ENCODE data around the gene SATB1. TPM values are rescaled to one million over a fixed set of nuclear protein-coding genes. Genes with fewer than 3 reads are reported as not detected.

Gene SATB1
- total RNA-seq, 2 experiments from 2014 or later, result 164 to 233 TPM

GRCh38 chr3:18385706-18386105 is 39.4 kb downstream of the SATB1 start:
- CTCF ChIA-PET, result interaction anchor here (0.9 to 1.4 kb wide), 3 partner anchors 11 to 36 kb away, joined by 3 to 5 read pairs (median 3); no protein-coding TSS in a partner anchor
- Mint-ChIP-seq H3K4me3 (no peak overlapping the region), H3K4me1 (peaks cover 51% of the 10 kb centered on the region), H3K36me3 (peaks cover 46% of the 10 kb centered on the region), H3K27me3 (no peaks in the 10 kb centered on the region), H3K9me3 (ENCODE audit: low read depth) (no peaks in the 10 kb centered on the region), H3K27ac (no peak overlapping the region)
- DNase-seq (no peak), ATAC-seq (no peak)

GRCh38 chr3:18382760-18383369 is 42.3 kb downstream of the SATB1 start:
- CTCF ChIA-PET, result interaction anchor here (0.8 kb wide), 1 partner anchor 8 kb away, joined by 4 read pairs; no protein-coding TSS in a partner anchor
- DNase-seq, result no peak
- H3K9me3 Mint-ChIP-seq (ENCODE audit: low read depth), result no peaks in the 10 kb centered on the region
- H3K36me3 Mint-ChIP-seq, result peaks cover 55% of the 10 kb centered on the region
- no peaks in the 10 kb centered on the region for H3K27me3 Mint-ChIP-seq
- no peak overlapping the region for H3K4me3 Mint-ChIP-seq
- peak overlapping the region; percentile 56 for H3K27ac Mint-ChIP-seq
- peaks cover 51% of the 10 kb centered on the region for H3K4me1 Mint-ChIP-seq
- ATAC-seq, result peak; percentile 63

DNA sequence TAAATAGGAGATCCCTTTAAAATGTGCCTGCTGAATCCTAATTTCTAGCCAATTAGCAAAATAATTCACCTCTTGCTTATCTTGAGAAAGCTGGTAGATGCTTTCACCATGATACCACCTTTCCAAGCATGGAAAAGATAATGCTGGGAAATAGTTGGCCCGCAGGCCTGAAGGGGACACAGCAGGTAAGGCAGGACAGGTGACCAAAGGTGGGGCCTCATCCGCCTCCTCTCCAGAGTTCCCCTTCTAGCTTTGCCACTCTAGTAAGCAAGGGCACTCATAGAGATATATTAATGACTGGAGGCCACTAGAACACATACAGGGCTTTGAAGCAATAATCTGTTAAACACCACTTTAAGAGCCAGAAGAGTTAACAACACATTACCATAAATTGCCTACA is 45.5 kb downstream of the SATB1 start:
- no peaks in the 10 kb centered on the region for H3K9me3 Mint-ChIP-seq (ENCODE audit: low read depth)
- peaks cover 59% of the 10 kb centered on the region for H3K36me3 Mint-ChIP-seq
- CTCF ChIA-PET, result interaction anchor here (4.9 kb wide), 1 partner anchor 10 kb away, joined by 28 read pairs; no protein-coding TSS in a partner anchor
- H3K27me3 Mint-ChIP-seq, result no peaks in the 10 kb centered on the region
- peaks cover 57% of the 10 kb centered on the region for H3K4me1 Mint-ChIP-seq
- no peak for DNase-seq
- H3K27ac Mint-ChIP-seq, result peak overlapping the region; percentile 29
- ATAC-seq, result no peak
- no peak overlapping the region for H3K4me3 Mint-ChIP-seq

- Mint-ChIP-seq H3K27me3 (no peaks in the 10 kb centered on the region), H3K36me3 (peaks cover 64% of the 10 kb centered on the region), H3K4me3 (no peak overlapping the region), H3K27ac (peak overlapping the region; percentile 63), H3K9me3 (ENCODE audit: low read depth) (no peaks in the 10 kb centered on the region), H3K4me1 (peaks cover 60% of the 10 kb centered on the region)
- ATAC-seq, result no peak
- DNase-seq, result no peak
- CTCF ChIA-PET, result interaction anchor here (0.5 to 4.9 kb wide), 2 partner anchors 11 to 42 kb away, joined by 4 to 28 read pairs; no protein-coding TSS in a partner anchor
Measured at GRCh38 chr3:18378218-18378617, 46.9 kb downstream of the SATB1 start.

GRCh38 chr3:18376682-18377081 is 48.5 kb downstream of the SATB1 start:
- DNase-seq, result no peak
- H3K4me3 Mint-ChIP-seq, result no peak overlapping the region
- H3K4me1 Mint-ChIP-seq, result peaks cover 62% of the 10 kb centered on the region
- H3K27ac Mint-ChIP-seq, result no peak overlapping the region
- H3K9me3 Mint-ChIP-seq (ENCODE audit: low read depth), result no peaks in the 10 kb centered on the region
- peaks cover 69% of the 10 kb centered on the region for H3K36me3 Mint-ChIP-seq
- ATAC-seq, result no peak
- no peaks in the 10 kb centered on the region for H3K27me3 Mint-ChIP-seq
- CTCF ChIA-PET, result interaction anchor here (1.0 kb wide), 1 partner anchor 20 kb away, joined by 3 read pairs; no protein-coding TSS in a partner anchor

DNA sequence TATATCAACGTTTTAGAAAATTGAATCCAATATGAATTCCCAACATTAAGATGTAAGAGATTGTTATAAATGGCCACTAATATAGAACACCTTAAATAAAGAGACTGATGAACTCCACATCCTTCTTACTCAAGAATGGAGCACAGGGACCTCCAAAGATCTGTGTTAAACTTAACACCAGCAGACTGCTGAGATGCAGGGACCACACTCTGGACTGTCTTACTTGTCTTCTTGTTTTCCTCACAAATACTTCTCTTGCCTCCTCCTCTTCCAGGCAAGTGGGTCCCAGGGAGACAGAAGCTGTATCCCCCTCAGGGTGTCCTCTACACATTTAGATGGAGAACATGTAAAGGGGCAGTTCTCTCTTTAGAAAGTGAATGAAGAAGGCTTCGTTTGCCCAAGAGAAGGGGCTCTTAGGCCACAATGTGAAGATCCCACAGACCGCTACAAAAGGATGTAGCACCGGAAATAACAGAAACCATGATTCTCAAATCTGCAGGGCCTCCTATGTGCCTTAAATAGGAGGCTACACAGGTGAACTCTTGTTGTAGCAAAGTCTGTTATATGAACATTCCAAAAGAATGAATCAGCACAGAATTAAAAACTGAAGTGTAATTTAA is 52.2 kb downstream of the SATB1 start:
- Mint-ChIP-seq H3K36me3 (peaks cover 76% of the 10 kb centered on the region), H3K4me3 (peak overlapping the region; percentile 10), H3K27ac (peak overlapping the region; percentile 81), H3K4me1 (peaks cover 72% of the 10 kb centered on the region), H3K27me3 (no peaks in the 10 kb centered on the region), H3K9me3 (ENCODE audit: low read depth) (no peaks in the 10 kb centered on the region)
- CTCF ChIA-PET, result interaction anchor here (2.0 kb wide), 1 partner anchor 13 kb away, joined by 5 read pairs; no protein-coding TSS in a partner anchor
- DNase-seq (peak; percentile 65), ATAC-seq (peak; percentile 80)

- no peak overlapping the region for H3K4me3 Mint-ChIP-seq
- peaks cover 74% of the 10 kb centered on the region for H3K4me1 Mint-ChIP-seq
- peak overlapping the region; percentile 68 for H3K27ac Mint-ChIP-seq
- peaks cover 81% of the 10 kb centered on the region for H3K36me3 Mint-ChIP-seq
- no peaks in the 10 kb centered on the region for H3K9me3 Mint-ChIP-seq (ENCODE audit: low read depth)
- CTCF ChIA-PET, result no interaction called here
- ATAC-seq (no peak), DNase-seq (no peak)
- H3K27me3 Mint-ChIP-seq, result no peaks in the 10 kb centered on the region
Measured at GRCh38 chr3:18370672-18371071, 54.5 kb downstream of the SATB1 start.

DNA sequence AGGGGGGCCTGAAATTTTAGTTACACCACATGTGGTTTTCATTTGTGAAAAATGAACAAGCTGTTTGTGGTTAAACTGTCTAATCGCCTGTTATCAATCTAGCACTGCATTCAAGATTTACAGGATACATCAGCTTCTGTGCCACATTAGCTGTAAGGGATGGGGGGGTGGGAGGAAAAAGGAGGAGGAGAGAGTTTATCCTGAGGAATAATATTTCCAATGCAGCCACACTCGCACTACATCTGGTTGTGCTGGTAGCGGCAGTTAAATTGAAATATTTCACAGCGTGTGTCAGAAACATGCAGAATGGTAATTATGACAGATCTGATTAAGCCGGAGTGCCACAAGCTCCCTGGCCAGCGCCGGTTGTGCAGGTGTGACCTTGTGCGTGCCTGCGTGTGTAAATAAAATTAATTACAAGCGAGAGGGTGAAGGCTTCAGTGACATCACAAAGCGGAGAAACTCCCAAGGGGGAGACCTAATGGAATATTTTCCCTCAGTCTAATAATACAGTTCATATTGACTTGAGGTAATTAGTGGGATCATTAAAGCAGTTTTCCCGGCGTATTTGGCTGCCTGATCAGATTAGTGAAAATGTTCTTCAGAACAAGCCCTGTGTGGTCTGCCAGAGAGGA is 55.5 kb downstream of the SATB1 start:
- CTCF ChIA-PET, result no interaction called here
- peaks cover 64% of the 10 kb centered on the region for H3K4me1 Mint-ChIP-seq
- no peaks in the 10 kb centered on the region for H3K9me3 Mint-ChIP-seq (ENCODE audit: low read depth)
- no peak for DNase-seq
- no peak overlapping the region for H3K4me3 Mint-ChIP-seq
- peak overlapping the region; percentile 52 for H3K27ac Mint-ChIP-seq
- no peaks in the 10 kb centered on the region for H3K27me3 Mint-ChIP-seq
- peaks cover 74% of the 10 kb centered on the region for H3K36me3 Mint-ChIP-seq
- no peak for ATAC-seq

- ATAC-seq (no peak), DNase-seq (no peak)
- Mint-ChIP-seq H3K36me3 (peaks cover 61% of the 10 kb centered on the region), H3K27me3 (no peaks in the 10 kb centered on the region), H3K4me3 (no peak overlapping the region), H3K27ac (peak overlapping the region; percentile 61), H3K9me3 (ENCODE audit: low read depth) (no peaks in the 10 kb centered on the region), H3K4me1 (peaks cover 36% of the 10 kb centered on the region)
- CTCF ChIA-PET, result interaction anchor here (0.9 kb wide), 1 partner anchor 46 kb away, joined by 3 read pairs; no protein-coding TSS in a partner anchor
Measured at GRCh38 chr3:18366258-18366657, 58.9 kb downstream of the SATB1 start.

- CTCF ChIA-PET, result no interaction called here
- H3K4me1 Mint-ChIP-seq, result peaks cover 20% of the 10 kb centered on the region
- H3K4me3 Mint-ChIP-seq, result no peak overlapping the region
- ATAC-seq, result peak; percentile 36
- peak overlapping the region; percentile 27 for H3K27ac Mint-ChIP-seq
- H3K9me3 Mint-ChIP-seq (ENCODE audit: low read depth), result no peaks in the 10 kb centered on the region
- no peak for DNase-seq
- H3K36me3 Mint-ChIP-seq, result peaks cover 60% of the 10 kb centered on the region
- H3K27me3 Mint-ChIP-seq, result no peaks in the 10 kb centered on the region
Measured at GRCh38 chr3:18363338-18363737, 61.8 kb downstream of the SATB1 start.

DNA sequence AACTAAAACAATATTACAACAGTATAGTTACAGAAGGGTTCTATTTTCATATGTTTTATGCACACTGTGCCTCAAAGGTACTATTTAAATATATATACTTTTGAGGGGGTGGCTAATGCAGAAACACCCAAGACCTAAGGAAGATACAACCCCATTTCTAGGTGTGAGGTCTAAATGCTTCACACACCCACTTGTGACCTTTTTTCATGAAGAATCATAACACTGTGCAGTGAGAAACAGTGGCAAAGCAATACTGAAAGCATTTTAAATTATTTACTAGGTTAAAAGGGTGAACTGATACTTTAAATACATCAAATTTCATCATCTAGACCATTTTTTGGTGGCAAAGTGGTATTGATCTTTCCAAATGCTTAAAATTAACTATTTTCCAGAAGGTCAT is 67.4 kb downstream of the SATB1 start:
- ATAC-seq, result no peak
- Mint-ChIP-seq H3K27ac (no peak overlapping the region), H3K4me1 (peaks cover 7% of the 10 kb centered on the region), H3K4me3 (no peak overlapping the region), H3K9me3 (ENCODE audit: low read depth) (no peaks in the 10 kb centered on the region), H3K27me3 (no peaks in the 10 kb centered on the region), H3K36me3 (peaks cover 54% of the 10 kb centered on the region)
- DNase-seq, result no peak
- CTCF ChIA-PET, result no interaction called here

- Mint-ChIP-seq H3K27ac (no peak overlapping the region), H3K9me3 (ENCODE audit: low read depth) (no peaks in the 10 kb centered on the region), H3K36me3 (peaks cover 62% of the 10 kb centered on the region), H3K27me3 (no peaks in the 10 kb centered on the region), H3K4me1 (peaks cover 7% of the 10 kb centered on the region), H3K4me3 (no peak overlapping the region)
- ATAC-seq (no peak), DNase-seq (no peak)
- CTCF ChIA-PET, result no interaction called here
Measured at GRCh38 chr3:18355832-18356231, 69.3 kb downstream of the SATB1 start.

DNA sequence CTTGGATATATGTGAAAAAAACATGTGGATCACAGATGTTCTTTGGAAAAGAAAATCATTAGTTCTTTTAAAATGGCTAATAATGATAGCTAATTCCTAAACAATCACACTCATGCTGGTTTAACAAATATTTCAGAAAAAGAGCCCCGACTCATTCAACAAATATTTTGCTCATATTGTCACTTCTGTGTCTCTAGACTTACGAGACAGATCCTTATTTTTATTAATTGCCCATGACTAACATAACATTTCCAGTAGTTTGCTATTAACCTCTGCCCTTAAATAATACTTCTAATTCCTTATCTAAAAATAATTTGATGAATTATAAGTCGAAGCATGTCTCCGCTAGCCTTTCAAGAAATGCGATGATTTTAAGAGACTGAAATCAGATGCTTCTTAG is 70.4 kb downstream of the SATB1 start:
- H3K4me1 Mint-ChIP-seq, result no peaks in the 10 kb centered on the region
- H3K36me3 Mint-ChIP-seq, result peaks cover 56% of the 10 kb centered on the region
- CTCF ChIA-PET, result interaction anchor here (0.6 kb wide), 1 partner anchor 38 kb away, joined by 4 read pairs; no protein-coding TSS in a partner anchor

More for the DNA sequence above, 70.4 kb downstream of the SATB1 start:
- DNase-seq (no peak), ATAC-seq (no peak)
- no peaks in the 10 kb centered on the region for H3K27me3 Mint-ChIP-seq
- no peak overlapping the region for H3K27ac Mint-ChIP-seq
- H3K4me3 Mint-ChIP-seq, result no peak overlapping the region
- no peaks in the 10 kb centered on the region for H3K9me3 Mint-ChIP-seq (ENCODE audit: low read depth)
